HG02943 (cell line): ENCODE data around the gene ERICH6.
A peak's percentile ranks its signal among the peaks of the same experiment; 100 is the strongest.

Source experiments
- ATAC-seq: cut with Tn5 transposase; IDR thresholded peaks from one replicate; pipeline ENCODE4 v1.9.1; 2021; ENCODE audit warnings: mild to moderate bottlenecking, low read depth, moderate library complexity; ENCODE audit not compliant: unreplicated experiment

Gene ERICH6

GRCh38 chr3:150691414-150692040 is 12.2 kb downstream of the ERICH6 start:
- no peak for ATAC-seq

GRCh38 chr3:150687613-150688012 is 16.1 kb downstream of the ERICH6 start:
- ATAC-seq = no peak

- no peak for ATAC-seq
These were observed 20.9 kb downstream of the ERICH6 start for GRCh38 chr3:150682824-150683223.

GRCh38 chr3:150682279-150682678 is 21.4 kb downstream of the ERICH6 start:
- no peak for ATAC-seq

GRCh38 chr3:150681057-150681456 is 22.7 kb downstream of the ERICH6 start:
- peak; percentile 84 for ATAC-seq

GRCh38 chr3:150680562-150680961 is 23.2 kb downstream of the ERICH6 start:
- no peak for ATAC-seq

GRCh38 chr3:150675587-150675986 is 28.1 kb downstream of the ERICH6 start:
- no peak for ATAC-seq

GRCh38 chr3:150673966-150674365 is 29.8 kb downstream of the ERICH6 start:
- ATAC-seq = no peak

- ATAC-seq = no peak
These were observed 37.6 kb downstream of the ERICH6 start for GRCh38 chr3:150666167-150666566.

- ATAC-seq = no peak
These were observed 40.3 kb downstream of the ERICH6 start for GRCh38 chr3:150663461-150663860.

GRCh38 chr3:150662410-150663200 is 41.1 kb downstream of the ERICH6 start:
- ATAC-seq = no peak

- ATAC-seq = no peak
These were observed 47.4 kb downstream of the ERICH6 start for GRCh38 chr3:150656316-150656715.

GRCh38 chr3:150653110-150653561 is 50.6 kb downstream of the ERICH6 start:
- no peak for ATAC-seq

- ATAC-seq = no peak
These were observed 63.5 kb downstream of the ERICH6 start for GRCh38 chr3:150640256-150640655.

- no peak for ATAC-seq
These were observed 64.5 kb downstream of the ERICH6 start for GRCh38 chr3:150639262-150639661.

- no peak for ATAC-seq
These were observed 67.5 kb downstream of the ERICH6 start for GRCh38 chr3:150636258-150636657.

- ATAC-seq = peak; percentile 69
These were observed 68.2 kb downstream of the ERICH6 start for GRCh38 chr3:150635526-150635925.

GRCh38 chr3:150635076-150635475 is 68.6 kb downstream of the ERICH6 start:
- no peak for ATAC-seq

- no peak for ATAC-seq
These were observed 72.1 kb downstream of the ERICH6 start for GRCh38 chr3:150631515-150632221.

- ATAC-seq = no peak
These were observed 76.2 kb downstream of the ERICH6 start for GRCh38 chr3:150627557-150627956.

GRCh38 chr3:150626148-150626930 is 77.4 kb downstream of the ERICH6 start:
- no peak for ATAC-seq
